WTC11 (cell line): ENCODE data around the gene ASB13.

Experiments
- CBFB ChIP-seq: sonication (generic); formaldehyde crosslinking; IDR thresholded peaks from 2 replicates; pipeline ENCODE4 v1.8.1; 2022; ENCODE audit warnings: mild to moderate bottlenecking, low read depth, missing genetic modification reagents
- ETV6 ChIP-seq: sonication (generic); formaldehyde crosslinking; IDR thresholded peaks from 2 replicates; pipeline ENCODE4 v1.8.1; 2022; ENCODE audit warnings: mild to moderate bottlenecking, missing genetic modification reagents
- FOXJ3 ChIP-seq: sonication (generic); formaldehyde crosslinking; IDR thresholded peaks from 2 replicates; pipeline ENCODE4 v1.9.0; 2021; ENCODE audit warnings: missing genetic modification reagents, mild to moderate bottlenecking, borderline replicate concordance
- MXD4 ChIP-seq: fragments of 250-450 bp; sonication (Bioruptor Pico); IDR thresholded peaks from 2 replicates; pipeline ENCODE4 v1.8.0; 2021; ENCODE audit warnings: mild to moderate bottlenecking, moderate library complexity, borderline replicate concordance
- NFE2L1 ChIP-seq: sonication (generic); formaldehyde crosslinking; IDR thresholded peaks from 2 replicates; pipeline ENCODE4 v1.8.1; 2023; ENCODE audit warnings: missing genetic modification reagents
- NFYB ChIP-seq: sonication (generic); formaldehyde crosslinking; conservative IDR thresholded peaks from 2 replicates; pipeline ENCODE4 v1.8.0; 2022; ENCODE audit warnings: low read depth, missing genetic modification reagents
- PRDM15 ChIP-seq: sonication (generic); formaldehyde crosslinking; IDR thresholded peaks from 2 replicates; pipeline ENCODE4 v1.8.0; 2022; ENCODE audit warnings: missing genetic modification reagents
- SMAD3 ChIP-seq: sonication (generic); formaldehyde crosslinking; IDR thresholded peaks from 2 replicates; pipeline ENCODE4 v1.8.0; 2022; ENCODE audit warnings: missing genetic modification reagents, mild to moderate bottlenecking, borderline replicate concordance
- USF2 ChIP-seq: sonication (generic); formaldehyde crosslinking; IDR thresholded peaks from 2 replicates; pipeline ENCODE4 v1.8.1; 2023; ENCODE audit warnings: mild to moderate bottlenecking, missing genetic modification reagents, moderate library complexity
- ZBTB43 ChIP-seq: sonication (generic); formaldehyde crosslinking; IDR thresholded peaks from 2 replicates; pipeline ENCODE4 v1.8.1; 2023; ENCODE audit warnings: mild to moderate bottlenecking, missing genetic modification reagents
- TF ChIP-seq, protein P1 (sequence below): fragments of 200-600 bp; IDR thresholded peaks from 2 replicates; pipeline ENCODE4 v1.8.0; 2022; ENCODE audit warnings: antibody characterized with exemption
- TF ChIP-seq, protein P2 (sequence below): fragments of 250-450 bp; sonication (Bioruptor Pico); IDR thresholded peaks from 2 replicates; pipeline ENCODE4 v1.9.0; 2021; ENCODE audit warnings: mild to moderate bottlenecking

DNA sequence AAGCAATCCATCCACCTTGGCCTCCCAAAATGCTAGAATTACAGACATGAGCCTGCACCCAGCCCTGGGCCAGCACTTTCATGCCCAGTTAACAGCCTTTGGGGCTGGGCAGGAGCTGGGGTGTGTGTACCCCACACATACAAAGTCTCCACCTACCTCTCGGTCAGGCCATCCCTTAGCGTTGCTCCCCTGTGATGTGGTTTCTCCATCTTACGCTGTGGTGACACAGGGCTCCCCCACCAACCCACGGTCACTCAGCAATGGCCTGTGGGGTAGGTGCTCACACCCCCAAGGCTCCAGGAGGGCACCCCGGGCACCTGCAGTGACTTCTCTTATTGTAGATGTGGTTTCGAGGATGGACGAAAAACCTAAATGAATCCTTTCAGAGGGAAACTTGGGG lies 58.8 kb downstream of the ASB13 start:
- TF ChIP-seq, protein P1, sequence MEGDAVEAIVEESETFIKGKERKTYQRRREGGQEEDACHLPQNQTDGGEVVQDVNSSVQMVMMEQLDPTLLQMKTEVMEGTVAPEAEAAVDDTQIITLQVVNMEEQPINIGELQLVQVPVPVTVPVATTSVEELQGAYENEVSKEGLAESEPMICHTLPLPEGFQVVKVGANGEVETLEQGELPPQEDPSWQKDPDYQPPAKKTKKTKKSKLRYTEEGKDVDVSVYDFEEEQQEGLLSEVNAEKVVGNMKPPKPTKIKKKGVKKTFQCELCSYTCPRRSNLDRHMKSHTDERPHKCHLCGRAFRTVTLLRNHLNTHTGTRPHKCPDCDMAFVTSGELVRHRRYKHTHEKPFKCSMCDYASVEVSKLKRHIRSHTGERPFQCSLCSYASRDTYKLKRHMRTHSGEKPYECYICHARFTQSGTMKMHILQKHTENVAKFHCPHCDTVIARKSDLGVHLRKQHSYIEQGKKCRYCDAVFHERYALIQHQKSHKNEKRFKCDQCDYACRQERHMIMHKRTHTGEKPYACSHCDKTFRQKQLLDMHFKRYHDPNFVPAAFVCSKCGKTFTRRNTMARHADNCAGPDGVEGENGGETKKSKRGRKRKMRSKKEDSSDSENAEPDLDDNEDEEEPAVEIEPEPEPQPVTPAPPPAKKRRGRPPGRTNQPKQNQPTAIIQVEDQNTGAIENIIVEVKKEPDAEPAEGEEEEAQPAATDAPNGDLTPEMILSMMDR = no peak
- TF ChIP-seq NFE2L1 (no peak), SMAD3 (no peak), USF2 (no peak), CBFB (CRISPR knock-in tag) (no peak), MXD4 (CRISPR knock-in tag) (no peak), PRDM15 (CRISPR knock-in tag) (no peak), ZBTB43 (CRISPR knock-in tag) (no peak), NFYB (no peak), FOXJ3 (CRISPR knock-in tag) (no peak), ETV6 (CRISPR knock-in tag) (no peak)
- TF ChIP-seq, protein P2, sequence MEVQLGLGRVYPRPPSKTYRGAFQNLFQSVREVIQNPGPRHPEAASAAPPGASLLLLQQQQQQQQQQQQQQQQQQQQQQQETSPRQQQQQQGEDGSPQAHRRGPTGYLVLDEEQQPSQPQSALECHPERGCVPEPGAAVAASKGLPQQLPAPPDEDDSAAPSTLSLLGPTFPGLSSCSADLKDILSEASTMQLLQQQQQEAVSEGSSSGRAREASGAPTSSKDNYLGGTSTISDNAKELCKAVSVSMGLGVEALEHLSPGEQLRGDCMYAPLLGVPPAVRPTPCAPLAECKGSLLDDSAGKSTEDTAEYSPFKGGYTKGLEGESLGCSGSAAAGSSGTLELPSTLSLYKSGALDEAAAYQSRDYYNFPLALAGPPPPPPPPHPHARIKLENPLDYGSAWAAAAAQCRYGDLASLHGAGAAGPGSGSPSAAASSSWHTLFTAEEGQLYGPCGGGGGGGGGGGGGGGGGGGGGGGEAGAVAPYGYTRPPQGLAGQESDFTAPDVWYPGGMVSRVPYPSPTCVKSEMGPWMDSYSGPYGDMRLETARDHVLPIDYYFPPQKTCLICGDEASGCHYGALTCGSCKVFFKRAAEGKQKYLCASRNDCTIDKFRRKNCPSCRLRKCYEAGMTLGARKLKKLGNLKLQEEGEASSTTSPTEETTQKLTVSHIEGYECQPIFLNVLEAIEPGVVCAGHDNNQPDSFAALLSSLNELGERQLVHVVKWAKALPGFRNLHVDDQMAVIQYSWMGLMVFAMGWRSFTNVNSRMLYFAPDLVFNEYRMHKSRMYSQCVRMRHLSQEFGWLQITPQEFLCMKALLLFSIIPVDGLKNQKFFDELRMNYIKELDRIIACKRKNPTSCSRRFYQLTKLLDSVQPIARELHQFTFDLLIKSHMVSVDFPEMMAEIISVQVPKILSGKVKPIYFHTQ = no peak
